Activated T-helper 9 cell treated with anti-CD3 and anti-CD28 coated beads, Interleukin-2, amount 50 U/mL, for 16 hours (primary cell): ENCODE measurements around the gene GNA12.

ENCODE experiments used
- DNase-seq: peaks from one replicate; pipeline ENCODE4 v3.0.0-alpha.2; 2020; ENCODE audit warnings: low read depth

The GNA12 gene

GRCh38 chr7:2814946-2815874, 28.9 kb downstream of the GNA12 start:
- DNase-seq = no peak

- no peak for DNase-seq
These were observed 29.7 kb downstream of the GNA12 start for GRCh38 chr7:2814186-2814945.

GRCh38 chr7:2813350-2814185, 30.5 kb downstream of the GNA12 start:
- no peak for DNase-seq

GRCh38 chr7:2812831-2813230, 31.3 kb downstream of the GNA12 start:
- DNase-seq = no peak

- DNase-seq = no peak
These were observed 32.0 kb downstream of the GNA12 start for GRCh38 chr7:2812114-2812487.

GRCh38 chr7:2811476-2812113, 32.5 kb downstream of the GNA12 start:
- DNase-seq = no peak

GRCh38 chr7:2810682-2811415, 33.3 kb downstream of the GNA12 start:
- no peak for DNase-seq

- no peak for DNase-seq
These were observed 34.0 kb downstream of the GNA12 start for GRCh38 chr7:2809903-2810625.

GRCh38 chr7:2808891-2809665, 35.0 kb downstream of the GNA12 start:
- DNase-seq = no peak

GRCh38 chr7:2807845-2808772, 36.0 kb downstream of the GNA12 start:
- no peak for DNase-seq

- no peak for DNase-seq
These were observed 36.7 kb downstream of the GNA12 start for GRCh38 chr7:2807460-2807844.

- DNase-seq = no peak
These were observed 37.5 kb downstream of the GNA12 start for GRCh38 chr7:2806571-2806970.

- no peak for DNase-seq
These were observed 38.7 kb downstream of the GNA12 start for GRCh38 chr7:2805213-2805944.

GRCh38 chr7:2804227-2804763, 39.8 kb downstream of the GNA12 start:
- no peak for DNase-seq

GRCh38 chr7:2803755-2804154, 40.4 kb downstream of the GNA12 start:
- DNase-seq = no peak

GRCh38 chr7:2803342-2803692, 40.8 kb downstream of the GNA12 start:
- no peak for DNase-seq

- DNase-seq = no peak
These were observed 41.4 kb downstream of the GNA12 start for GRCh38 chr7:2802504-2803341.
